CD4-positive, alpha-beta T cell (primary cell): Measurements from ENCODE around the gene TCEA2. TPM values are rescaled to one million over a fixed set of nuclear protein-coding genes. Genes with fewer than 3 reads are reported as not detected.

Experiments
- ATAC-seq: fragments of 200-7000 bp; cut with Tn5 transposase; one replicate; pipeline ENCODE4 v1.10.0; 2022; ENCODE audit warnings: mild to moderate bottlenecking; ENCODE audit not compliant: poor library complexity
- CTCF ChIA-PET: fragments of 350-600 bp; sonication (Branson Sonifier 250); formaldehyde crosslinking; loops from one replicate; lab custom pipeline; 2021; ENCODE audit warnings: antibody characterized with exemption, inconsistent platforms; lab: Charles Lee
- POLR2A ChIA-PET: fragments of 350-600 bp; sonication (Branson Sonifier 250); formaldehyde crosslinking; loops from one replicate; lab custom pipeline; 2021; ENCODE audit warnings: antibody characterized with exemption, inconsistent platforms; lab: Charles Lee
- DNase-seq, 14 experiments: peaks; one replicate each; pipeline ENCODE4 v3.0.0-alpha.2; 2013 to 2020; ENCODE audit warnings: mixed read lengths in 2 of 14
- H3K27ac ChIP-seq, 2 donors: one replicate each; pipeline versions ENCODE4 v1.5.1 to v1.7.0; 2013; ENCODE audit warnings: low read length in 2 of 2, low read depth in 1 of 2, mild to moderate bottlenecking in 1 of 2
- H3K27me3 ChIP-seq, 2 experiments: 1 replicate in 1 of 2; 2 replicates in 1 of 2; pipeline versions ENCODE4 v1.6.1 to v1.7.0; 2013; ENCODE audit warnings: low read length in 2 of 2, control low read depth in 1 of 2, mild to moderate bottlenecking in 1 of 2, moderate library complexity in 1 of 2; ENCODE audit not compliant: insufficient read depth in 2 of 2, control insufficient read depth in 1 of 2
- H3K36me3 ChIP-seq: one replicate; pipeline ENCODE4 v1.6.1; 2013; ENCODE audit warnings: low read length, control low read depth; ENCODE audit not compliant: insufficient read depth
- H3K4me1 ChIP-seq: one replicate; pipeline ENCODE4 v1.6.1; 2013; ENCODE audit warnings: low read length, control low read depth; ENCODE audit not compliant: insufficient read depth
- H3K4me3 ChIP-seq: one replicate; pipeline ENCODE4 v1.5.1; 2013; ENCODE audit warnings: mild to moderate bottlenecking, low read length, moderate library complexity
- H3K9me3 ChIP-seq, 2 experiments: 1 replicate in 1 of 2; 2 replicates in 1 of 2; pipeline versions ENCODE4 v1.6.1 to v1.7.0; 2013; ENCODE audit warnings: low read length in 2 of 2, mild to moderate bottlenecking in 2 of 2, control low read depth in 1 of 2, moderate library complexity in 1 of 2; ENCODE audit not compliant: control insufficient read depth in 1 of 2, insufficient read depth in 1 of 2
- H3K27ac Mint-ChIP-seq: one replicate; pipeline ENCODE4 v1.8.0; 2020; ENCODE audit warnings: mixed read lengths
- H3K27me3 Mint-ChIP-seq: one replicate; pipeline ENCODE4 v1.8.0; 2021; ENCODE audit warnings: mixed read lengths
- H3K36me3 Mint-ChIP-seq: one replicate; pipeline ENCODE4 v1.8.0; 2021; ENCODE audit warnings: low read depth, mixed read lengths
- H3K4me1 Mint-ChIP-seq: one replicate; pipeline ENCODE4 v1.8.0; 2021; ENCODE audit warnings: low read depth, mixed read lengths
- H3K4me3 Mint-ChIP-seq: one replicate; pipeline ENCODE4 v1.8.0; 2020; ENCODE audit warnings: mild to moderate bottlenecking, mixed read lengths
- H3K9me3 Mint-ChIP-seq: one replicate; pipeline ENCODE4 v1.8.0; 2020; ENCODE audit warnings: mixed read lengths
- CTCF ChIP-seq: fragments of 200-600 bp; IDR thresholded peaks from one replicate; pipeline ENCODE4 v1.8.0; 2022; ENCODE audit warnings: antibody characterized with exemption, mild to moderate bottlenecking
- intact Hi-C, 2 experiments: fragments of 100-400 bp; cut with DNase I in 1 of 2; cut with micrococcal nuclease in 1 of 2; formaldehyde crosslinking; loops; one replicate each; pipeline versions ENCODE4 v1.15.1 to v1.9.0; 2023 to 2025; cut with DNase I, micrococcal nuclease
- total RNA-seq, 174 experiments: library from RNA in 2 of 174; stranded (reverse) in 2 of 174; gene quantifications; one replicate each; pipeline ENCODE4 v1.2.3 and lab custom pipeline; 2021 to 2026

The TCEA2 gene
- total RNA-seq, 2 experiments from 2014 or later: 28.4 to 29.9 TPM

GRCh38 chr20:64043768-64044167 is 19.2 kb upstream of the TCEA2 start:
- H3K4me3 Mint-ChIP-seq: peak overlapping the region; percentile 83
- H3K27ac Mint-ChIP-seq: peak overlapping the region; percentile 79
- Histone ChIP-seq H3K4me3 (no peak overlapping the region), H3K4me1 (peaks cover 42% of the 10 kb centered on the region), H3K36me3 (no peaks in the 10 kb centered on the region), H3K27me3 (peaks cover 2 to 8% of the 10 kb centered on the region in 2 experiments), H3K9me3 (no peaks in the 10 kb centered on the region), H3K27ac (no peak overlapping the region)
- intact Hi-C loops: loop anchor here in 1 of 2 experiments (5.0 kb wide), 1 partner anchor 34 kb away; the partner anchor contains the start of gene RGS19
- H3K36me3 Mint-ChIP-seq: no peaks in the 10 kb centered on the region
- ChIA-PET CTCF (interaction anchor here (1.3 kb wide), 1 partner anchor 14 kb away, joined by 3 read pairs; no protein-coding TSS in a partner anchor), POLR2A (interaction anchor here (1.0 to 1.9 kb wide), 4 partner anchors 13 to 88 kb away, joined by 3 to 6 read pairs (median 4); partner anchors contain the start of genes PRPF6, TCEA2 and UCKL1)
- ATAC-seq: no peak
- TF ChIP-seq CTCF: no peak
- peaks cover 17% of the 10 kb centered on the region for H3K27me3 Mint-ChIP-seq
- no peaks in the 10 kb centered on the region for H3K9me3 Mint-ChIP-seq
- peaks cover 46% of the 10 kb centered on the region for H3K4me1 Mint-ChIP-seq
- DNase-seq: no peak

- no peaks in the 10 kb centered on the region for H3K9me3 Mint-ChIP-seq
- ATAC-seq: no peak
- intact Hi-C loops: loop anchor here in 1 of 2 experiments (5.0 kb wide), 1 partner anchor 33 kb away; the partner anchor contains the start of gene RGS19
- DNase-seq: no peak
- H3K4me3 Mint-ChIP-seq: peak overlapping the region; percentile 83
- TF ChIP-seq CTCF: no peak
- ChIA-PET POLR2A (interaction anchor here (1.0 to 1.9 kb wide), 4 partner anchors 13 to 88 kb away, joined by 3 to 6 read pairs (median 4); partner anchors contain the start of genes PRPF6, TCEA2 and UCKL1), CTCF (no interaction called here)
- no peaks in the 10 kb centered on the region for H3K36me3 Mint-ChIP-seq
- Histone ChIP-seq H3K9me3 (peaks cover 0 to 1% of the 10 kb centered on the region in 2 experiments), H3K27ac (no peak overlapping the region), H3K27me3 (peaks cover 2 to 9% of the 10 kb centered on the region in 2 experiments), H3K4me3 (no peak overlapping the region), H3K36me3 (no peaks in the 10 kb centered on the region), H3K4me1 (peaks cover 36% of the 10 kb centered on the region)
- peak overlapping the region; percentile 79 for H3K27ac Mint-ChIP-seq
- peaks cover 17% of the 10 kb centered on the region for H3K27me3 Mint-ChIP-seq
- H3K4me1 Mint-ChIP-seq: peaks cover 42% of the 10 kb centered on the region
These were observed 18.3 kb upstream of the TCEA2 start for GRCh38 chr20:64044484-64045247.

- Mint-ChIP-seq H3K27ac (peak overlapping the region; percentile 40), H3K4me1 (peaks cover 34% of the 10 kb centered on the region), H3K27me3 (peaks cover 22% of the 10 kb centered on the region), H3K36me3 (no peaks in the 10 kb centered on the region), H3K4me3 (no peak overlapping the region), H3K9me3 (no peaks in the 10 kb centered on the region)
- CTCF ChIA-PET: no interaction called here
- peaks cover 36% of the 10 kb centered on the region for H3K4me1 ChIP-seq
- H3K4me3 ChIP-seq: no peak overlapping the region
- POLR2A ChIA-PET: no interaction called here
- H3K9me3 ChIP-seq: peaks cover 0 to 9% of the 10 kb centered on the region in 2 experiments
- TF ChIP-seq CTCF: no peak
- peaks cover 10 to 17% of the 10 kb centered on the region in 2 experiments for H3K27me3 ChIP-seq
- ATAC-seq (no peak), DNase-seq (no peak)
- intact Hi-C loops: no loop called here
- H3K27ac ChIP-seq: no peak overlapping the region
- no peaks in the 10 kb centered on the region for H3K36me3 ChIP-seq
These were observed 17.5 kb upstream of the TCEA2 start for GRCh38 chr20:64045346-64046011.
